HG03135 (cell line): ENCODE measurements around the gene MXRA8.
"Not testable (repeated sequence)": the region's sequence is repeated elsewhere in the genome, so short reads cannot be mapped to it uniquely, and the experiment has no call there.

Experiments
- ATAC-seq: cut with Tn5 transposase; IDR thresholded peaks from one replicate; pipeline ENCODE4 v1.9.1; 2021; ENCODE audit warnings: mild to moderate bottlenecking, moderate library complexity; ENCODE audit not compliant: unreplicated experiment

The MXRA8 gene

GRCh38 chr1:1370771-1371300 lies 12.5 kb upstream of the MXRA8 start:
- no peak for ATAC-seq

GRCh38 chr1:1370094-1370493 lies 11.7 kb upstream of the MXRA8 start:
- ATAC-seq: not testable (repeated sequence)

- no peak for ATAC-seq
These were observed 9.0 kb upstream of the MXRA8 start for GRCh38 chr1:1367315-1367714.

GRCh38 chr1:1366699-1367066 lies 8.3 kb upstream of the MXRA8 start:
- ATAC-seq: no peak

- no peak for ATAC-seq
These were observed 7.7 kb upstream of the MXRA8 start for GRCh38 chr1:1365875-1366698.

GRCh38 chr1:1364266-1364665 lies 5.9 kb upstream of the MXRA8 start:
- ATAC-seq: no peak

- ATAC-seq: no peak
These were observed 3.6 kb upstream of the MXRA8 start for GRCh38 chr1:1361982-1362423.

GRCh38 chr1:1361233-1361981 lies 3.1 kb upstream of the MXRA8 start:
- ATAC-seq: no peak

GRCh38 chr1:1360506-1361169 lies 2.3 kb upstream of the MXRA8 start:
- ATAC-seq: no peak

- no peak for ATAC-seq
These were observed 1.5 kb upstream of the MXRA8 start for GRCh38 chr1:1359664-1360468.

GRCh38 chr1:1359308-1359663 lies 931 bp upstream of the MXRA8 start:
- ATAC-seq: no peak

- no peak for ATAC-seq
These were observed 403 bp downstream of the MXRA8 start for GRCh38 chr1:1357871-1358432.

GRCh38 chr1:1356796-1357401 lies 1.5 kb downstream of the MXRA8 start:
- no peak for ATAC-seq

GRCh38 chr1:1356166-1356795 lies 2.1 kb downstream of the MXRA8 start:
- no peak for ATAC-seq

GRCh38 chr1:1355416-1355815 lies 2.9 kb downstream of the MXRA8 start:
- ATAC-seq: no peak

GRCh38 chr1:1354271-1355247 lies 3.8 kb downstream of the MXRA8 start:
- ATAC-seq: no peak

- ATAC-seq: no peak
These were observed 4.8 kb downstream of the MXRA8 start for GRCh38 chr1:1353389-1354151.
